Upper lobe of left lung (tissue), 6 donors: Measurements from ENCODE around the gene PRDX3. TPM values are rescaled to one million over a fixed set of nuclear protein-coding genes. Genes with fewer than 3 reads are reported as not detected.
A peak's percentile ranks its signal among the peaks of the same experiment; 100 is the strongest.

ENCODE experiments used
- ATAC-seq, 2 donors: fragments of 200-7000 bp; cut with Tn5 transposase; one replicate each; pipeline ENCODE4 v1.9.1; 2022; ENCODE audit warnings: mild to moderate bottlenecking in 2 of 2, moderate library complexity in 2 of 2; ENCODE audit not compliant: low FRiP score in 2 of 2
- DNase-seq, 2 donors: peaks; one replicate each; pipeline ENCODE4 v3.0.0-alpha.2; 2019 to 2020
- H3K27ac ChIP-seq, 4 donors: fragments of 200-600 bp; sonication (generic); one replicate each; pipeline ENCODE4 v1.5.1; 2016 to 2019
- H3K27me3 ChIP-seq, 4 donors: fragments of 200-600 bp; sonication (generic); one replicate each; pipeline ENCODE4 v1.5.1; 2017 to 2019
- H3K36me3 ChIP-seq, 4 donors: fragments of 200-600 bp; sonication (generic); one replicate each; pipeline ENCODE4 v1.5.1; 2016 to 2019
- H3K4me1 ChIP-seq, 4 donors: fragments of 200-600 bp; sonication (generic); one replicate each; pipeline ENCODE4 v1.5.1; 2018 to 2019
- H3K4me3 ChIP-seq, 4 donors: fragments of 200-600 bp; sonication (generic); one replicate each; pipeline ENCODE4 v1.5.1; 2017 to 2019; ENCODE audit warnings: mild to moderate bottlenecking in 2 of 4, moderate library complexity in 1 of 4
- H3K9me3 ChIP-seq, 4 donors: fragments of 200-600 bp; sonication (generic); one replicate each; pipeline ENCODE4 v1.5.1; 2018 to 2019
- EP300 ChIP-seq, 4 donors: sonication (generic); formaldehyde crosslinking; IDR thresholded peaks; one replicate each; pipeline ENCODE4 v1.5.1; 2017; ENCODE audit warnings: antibody characterized with exemption in 4 of 4, control low read depth in 2 of 4
- POLR2A ChIP-seq, 4 donors: fragments of 450-650 bp; IDR thresholded peaks; one replicate each; pipeline ENCODE4 v1.5.1; 2016 to 2017; ENCODE audit warnings: antibody characterized with exemption in 4 of 4, mild to moderate bottlenecking in 2 of 4
- POLR2AphosphoS5 ChIP-seq, 2 donors: sonication (generic); formaldehyde crosslinking; IDR thresholded peaks; one replicate each; pipeline ENCODE4 v1.5.1; 2017; ENCODE audit warnings: antibody characterized with exemption in 2 of 2
- WGBS, 2 donors: methylation state at CpG; one replicate each; pipeline ENCODE4 v1.1.5; 2017 to 2018; 5-methylcytosine and 5-hydroxymethylcytosine counted together
- total RNA-seq, 6 donors: library from RNA; depleted of rRNA in 4 of 6; stranded (reverse); fragments of >200 nt in 4 of 6; gene quantifications; one replicate each; pipeline versions ENCODE4 v1.1.0 to v1.2.1, GENCODE V29; 2016 to 2021
- TF ChIP-seq, protein P1 (sequence below), 6 experiments: fragments of 450-650 bp in 4 of 6; fragments of 200-600 bp in 2 of 6; sonication (generic) in 2 of 6; IDR thresholded peaks; one replicate each; pipeline ENCODE4 v1.5.1; 2016 to 2019; ENCODE audit warnings: antibody characterized with exemption in 6 of 6
- donor health status: DM: no; HTN: no; CAD: no; lungs with moderate emphysema.
- donor health status: DM: no; HTN: yes; CAD: no; lungs with severe emphysema.

The PRDX3 gene
- total RNA-seq, 6 donors from 2014 or later: 29.9 to 104 (median 85.1) TPM

DNA sequence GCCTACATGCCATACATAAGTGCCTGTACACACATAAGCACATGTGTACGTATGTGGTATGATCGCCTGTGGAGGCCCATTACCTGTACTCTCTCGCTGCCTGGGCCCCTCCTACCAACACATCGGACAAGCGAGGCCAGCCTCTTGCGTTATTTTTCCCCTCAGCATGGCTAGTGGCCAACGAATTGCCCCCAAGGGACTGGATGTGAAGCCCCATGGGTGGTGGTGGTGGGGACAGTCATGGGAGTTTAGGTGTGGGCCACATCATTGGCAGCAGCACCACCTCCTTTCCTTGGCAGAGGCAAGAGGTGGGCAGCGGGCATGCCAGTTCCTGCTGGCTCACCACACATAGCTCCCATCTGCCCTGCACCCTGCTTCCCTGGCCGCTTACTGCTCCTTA is 38.8 kb upstream of the PRDX3 start:
- WGBS, 2 donors: 79% methylated on average over 3 to 9 of the region's 9 CpGs
- Histone ChIP-seq H3K36me3 (peaks cover 0 to 5% (median 0%) of the 10 kb centered on the region in 4 donors), H3K27me3 (no peaks in the 10 kb centered on the region), H3K4me1 (peaks cover 54 to 97% (median 78%) of the 10 kb centered on the region in 4 donors), H3K9me3 (no peaks in the 10 kb centered on the region), H3K27ac (peak overlapping the region; percentile 27 to 71 (median 55)), H3K4me3 (no peak overlapping the region)
- TF ChIP-seq EP300 (IDR thresholded peaks at IDR 0.05) (no peak), POLR2AphosphoS5 (IDR thresholded peaks at IDR 0.05) (no peak), POLR2A (IDR thresholded peaks at IDR 0.05) (no peak)
- TF ChIP-seq, protein P1, sequence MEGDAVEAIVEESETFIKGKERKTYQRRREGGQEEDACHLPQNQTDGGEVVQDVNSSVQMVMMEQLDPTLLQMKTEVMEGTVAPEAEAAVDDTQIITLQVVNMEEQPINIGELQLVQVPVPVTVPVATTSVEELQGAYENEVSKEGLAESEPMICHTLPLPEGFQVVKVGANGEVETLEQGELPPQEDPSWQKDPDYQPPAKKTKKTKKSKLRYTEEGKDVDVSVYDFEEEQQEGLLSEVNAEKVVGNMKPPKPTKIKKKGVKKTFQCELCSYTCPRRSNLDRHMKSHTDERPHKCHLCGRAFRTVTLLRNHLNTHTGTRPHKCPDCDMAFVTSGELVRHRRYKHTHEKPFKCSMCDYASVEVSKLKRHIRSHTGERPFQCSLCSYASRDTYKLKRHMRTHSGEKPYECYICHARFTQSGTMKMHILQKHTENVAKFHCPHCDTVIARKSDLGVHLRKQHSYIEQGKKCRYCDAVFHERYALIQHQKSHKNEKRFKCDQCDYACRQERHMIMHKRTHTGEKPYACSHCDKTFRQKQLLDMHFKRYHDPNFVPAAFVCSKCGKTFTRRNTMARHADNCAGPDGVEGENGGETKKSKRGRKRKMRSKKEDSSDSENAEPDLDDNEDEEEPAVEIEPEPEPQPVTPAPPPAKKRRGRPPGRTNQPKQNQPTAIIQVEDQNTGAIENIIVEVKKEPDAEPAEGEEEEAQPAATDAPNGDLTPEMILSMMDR (IDR thresholded peaks at IDR 0.05): no peak
- no peak for DNase-seq
- ATAC-seq: peak in 1 of 2 donors; percentile 16

DNA sequence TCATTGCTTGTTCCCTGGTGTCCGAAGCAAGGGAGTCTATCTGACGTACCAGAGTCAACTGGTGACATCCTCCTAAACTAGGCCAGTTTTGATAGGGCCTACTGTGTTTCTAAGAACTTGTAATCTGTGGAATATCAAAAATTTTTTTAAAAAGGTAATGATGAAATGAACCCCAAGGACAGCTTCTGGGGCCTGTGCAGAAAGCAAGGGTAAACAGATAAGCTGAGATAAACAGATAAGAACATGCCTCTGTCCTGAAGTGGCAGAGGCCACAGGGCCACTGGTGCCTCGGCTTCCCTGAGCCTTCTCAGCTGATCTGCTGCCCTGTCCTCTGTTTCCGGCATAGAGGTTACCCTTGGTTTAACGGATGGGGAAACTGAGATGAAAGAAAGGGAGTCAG is 37.5 kb upstream of the PRDX3 start:
- no peak for TF ChIP-seq EP300 (IDR thresholded peaks at IDR 0.05)
- TF ChIP-seq, protein P1 (IDR thresholded peaks at IDR 0.05): no peak
- TF ChIP-seq POLR2A (IDR thresholded peaks at IDR 0.05): no peak
- no peak for TF ChIP-seq POLR2AphosphoS5 (IDR thresholded peaks at IDR 0.05)
- H3K4me3 ChIP-seq: no peak overlapping the region
- peaks cover 55 to 96% (median 75%) of the 10 kb centered on the region in 4 donors for H3K4me1 ChIP-seq
- peak overlapping the region in 2 of 4 donors; percentile 33 to 42 for H3K27ac ChIP-seq
- H3K36me3 ChIP-seq: peaks cover 0 to 5% (median 0%) of the 10 kb centered on the region in 4 donors
- WGBS, 2 donors: 68 to 79% methylated on average over 5 of the region's 5 CpGs
- ATAC-seq: no peak
- H3K27me3 ChIP-seq: no peaks in the 10 kb centered on the region
- no peaks in the 10 kb centered on the region for H3K9me3 ChIP-seq
- no peak for DNase-seq

DNA sequence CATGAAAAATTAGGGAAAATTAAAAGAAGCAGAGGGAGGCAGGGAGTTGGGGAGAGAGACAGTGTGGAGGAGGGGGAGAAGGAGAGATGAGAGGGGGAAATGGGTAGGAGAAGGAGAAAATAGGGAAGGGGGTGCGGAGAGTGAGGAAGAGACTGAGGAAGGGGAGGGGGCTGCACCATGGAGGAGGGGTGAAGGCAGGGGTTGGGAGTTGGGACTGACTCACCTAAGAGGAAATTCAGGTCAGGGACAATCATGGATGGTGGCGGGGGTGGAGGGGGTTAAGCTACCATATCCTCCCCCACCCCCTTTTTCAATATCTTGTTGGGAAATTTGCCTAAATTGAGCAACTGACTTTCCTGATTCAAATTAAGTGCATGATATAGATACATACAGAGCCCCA is 36.8 kb upstream of the PRDX3 start:
- peaks cover 0 to 5% (median 0%) of the 10 kb centered on the region in 4 donors for H3K36me3 ChIP-seq
- peak overlapping the region in 2 of 4 donors; percentile 33 to 95 for H3K27ac ChIP-seq
- H3K27me3 ChIP-seq: no peaks in the 10 kb centered on the region
- WGBS, 2 donors: 69 to 88% methylated on average over 2 of the region's 2 CpGs
- ATAC-seq: no peak
- H3K9me3 ChIP-seq: no peaks in the 10 kb centered on the region
- H3K4me1 ChIP-seq: peaks cover 55 to 95% (median 71%) of the 10 kb centered on the region in 4 donors
- H3K4me3 ChIP-seq: no peak overlapping the region
- TF ChIP-seq, protein P1 (IDR thresholded peaks at IDR 0.05): no peak
- TF ChIP-seq EP300 (IDR thresholded peaks at IDR 0.05) (no peak), POLR2AphosphoS5 (IDR thresholded peaks at IDR 0.05) (no peak), POLR2A (IDR thresholded peaks at IDR 0.05) (no peak)
- no peak for DNase-seq

DNA sequence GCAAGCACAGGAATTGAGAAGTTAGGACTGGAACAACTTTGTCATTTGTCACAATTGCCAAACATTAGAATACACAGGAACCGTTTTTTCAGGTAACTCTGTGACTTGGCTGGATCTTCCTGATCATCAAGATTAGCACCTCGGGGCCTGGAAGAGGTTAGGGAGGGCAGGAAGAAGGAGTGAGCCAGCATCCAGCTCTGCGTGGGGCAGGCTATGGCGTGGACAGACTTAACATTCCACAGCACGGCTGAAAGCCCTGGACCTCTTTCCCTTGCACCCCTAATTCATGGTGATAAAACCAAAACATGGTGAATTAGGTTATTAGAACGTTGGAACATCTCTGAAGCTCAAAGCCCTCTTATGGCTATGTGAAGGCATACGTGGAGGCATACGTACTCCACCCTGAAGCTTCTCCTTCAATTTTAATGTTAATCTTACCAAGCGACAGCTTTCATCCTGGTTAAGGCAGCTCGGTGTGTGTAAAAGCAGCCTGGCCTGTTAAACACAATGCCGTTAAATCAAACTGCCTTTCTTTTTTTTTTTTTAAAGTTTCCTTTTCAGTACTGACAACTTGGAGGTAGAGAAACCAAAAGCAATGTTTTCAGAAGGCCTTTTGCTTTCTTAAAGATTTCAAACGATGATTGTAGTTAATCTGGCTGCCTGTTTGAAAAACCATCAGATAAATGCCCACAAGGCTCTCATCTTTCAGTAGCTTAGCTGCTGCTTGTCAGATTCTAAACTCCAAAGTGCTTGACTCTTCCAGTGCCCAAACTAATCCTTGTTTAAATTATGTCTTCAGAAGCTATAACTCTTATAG is 33.2 kb upstream of the PRDX3 start:
- Histone ChIP-seq H3K4me1 (peaks cover 50 to 77% (median 54%) of the 10 kb centered on the region in 4 donors), H3K9me3 (no peaks in the 10 kb centered on the region), H3K4me3 (peak overlapping the region in 2 of 4 donors; percentile 14 to 17), H3K27ac (peak overlapping the region; percentile 95 to 99 (median 96)), H3K27me3 (no peaks in the 10 kb centered on the region), H3K36me3 (peaks cover 0 to 5% (median 0%) of the 10 kb centered on the region in 4 donors)
- DNase-seq (no peak), ATAC-seq (no peak)
- TF ChIP-seq POLR2A (IDR thresholded peaks at IDR 0.05): no peak
- peak in 1 of 2 donors; percentile 8 for TF ChIP-seq POLR2AphosphoS5 (IDR thresholded peaks at IDR 0.05)
- WGBS, 2 donors: 14 to 18% methylated on average over 12 of the region's 12 CpGs

DNA sequence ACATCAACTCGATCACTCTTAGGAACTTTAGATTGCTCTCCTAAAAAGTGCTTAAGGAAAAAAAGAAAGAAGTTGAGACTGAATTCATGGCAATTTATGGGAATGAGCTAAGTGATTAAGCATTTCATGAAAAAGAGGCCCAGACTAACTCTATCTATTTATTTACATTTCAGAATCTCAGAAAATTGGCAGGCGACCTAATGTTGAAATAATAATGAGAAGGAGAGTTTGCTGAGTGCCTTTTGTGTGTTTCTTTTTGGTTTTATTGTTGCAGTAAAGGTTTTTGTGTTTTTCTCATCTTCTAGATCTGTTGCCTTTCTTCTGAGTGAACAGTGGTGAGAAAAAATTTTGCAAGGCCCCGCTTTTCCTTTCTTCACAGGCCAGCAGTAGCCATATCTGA is 32.6 kb upstream of the PRDX3 start:
- H3K27me3 ChIP-seq: no peaks in the 10 kb centered on the region
- H3K27ac ChIP-seq: peak overlapping the region; percentile 95 to 99 (median 96)
- DNase-seq (no peak), ATAC-seq (no peak)
- TF ChIP-seq, protein P1 (IDR thresholded peaks at IDR 0.05): no peak
- TF ChIP-seq EP300 (IDR thresholded peaks at IDR 0.05): no peak
- no peak for TF ChIP-seq POLR2AphosphoS5 (IDR thresholded peaks at IDR 0.05)
- no peak for TF ChIP-seq POLR2A (IDR thresholded peaks at IDR 0.05)
- no peaks in the 10 kb centered on the region for H3K9me3 ChIP-seq
- WGBS, 2 donors: 37 to 43% methylated on average over 3 of the region's 3 CpGs
- peak overlapping the region in 2 of 4 donors; percentile 14 to 17 for H3K4me3 ChIP-seq
- peaks cover 53 to 77% (median 55%) of the 10 kb centered on the region in 4 donors for H3K4me1 ChIP-seq
- peaks cover 0 to 5% (median 0%) of the 10 kb centered on the region in 4 donors for H3K36me3 ChIP-seq
